Urothelium cell line (cell line): ENCODE data around the gene BRD2.

Experiments
- DNase-seq: peaks from one replicate; pipeline ENCODE4 v3.0.0; 2011; ENCODE audit warnings: low spot score, mixed read lengths
- FAIRE-seq: peaks from 2 replicates; lab custom pipeline; 2011; peaks lifted over from hg19 to GRCh38; lab: Jason Lieb, UNC

BRD2 gene

DNA sequence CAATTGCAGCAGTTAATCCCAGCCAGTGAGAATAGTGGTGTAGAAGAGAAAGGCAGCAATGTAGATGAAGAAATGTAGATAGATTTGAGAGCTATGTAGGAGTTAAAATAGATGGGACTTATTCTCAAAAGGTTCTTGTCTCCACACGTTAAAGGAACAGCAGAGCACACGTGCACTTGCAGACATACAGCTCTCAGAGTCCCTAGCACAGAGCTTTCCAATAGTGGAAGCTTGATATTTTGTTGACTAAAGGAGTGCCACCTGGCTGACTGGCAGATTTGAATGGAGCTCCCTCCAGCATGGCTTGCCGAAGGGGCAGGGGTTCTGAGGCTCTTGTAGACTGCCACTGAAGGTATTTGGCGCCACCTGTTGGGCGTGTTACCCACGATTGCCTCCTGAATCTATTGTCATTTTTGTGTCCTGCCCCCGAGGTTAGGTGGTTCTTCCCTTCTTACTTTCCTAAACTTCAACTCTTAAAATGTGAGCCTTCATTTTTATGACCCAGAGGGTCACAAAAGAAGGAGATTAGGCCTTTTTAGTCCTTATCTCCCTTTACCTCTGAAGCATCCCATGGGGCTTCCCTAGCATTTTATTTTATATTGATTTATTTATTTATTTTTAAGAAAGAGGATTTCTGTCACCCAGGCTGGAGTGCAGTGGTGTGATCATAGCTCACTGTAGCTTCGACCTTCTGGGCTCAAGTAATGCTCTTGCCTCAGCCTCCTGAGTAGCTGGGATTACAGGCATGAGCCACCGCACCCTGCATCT is 16.4 kb downstream of the BRD2 start:
- FAIRE-seq (no peak), DNase-seq (peak; percentile 79)

DNA sequence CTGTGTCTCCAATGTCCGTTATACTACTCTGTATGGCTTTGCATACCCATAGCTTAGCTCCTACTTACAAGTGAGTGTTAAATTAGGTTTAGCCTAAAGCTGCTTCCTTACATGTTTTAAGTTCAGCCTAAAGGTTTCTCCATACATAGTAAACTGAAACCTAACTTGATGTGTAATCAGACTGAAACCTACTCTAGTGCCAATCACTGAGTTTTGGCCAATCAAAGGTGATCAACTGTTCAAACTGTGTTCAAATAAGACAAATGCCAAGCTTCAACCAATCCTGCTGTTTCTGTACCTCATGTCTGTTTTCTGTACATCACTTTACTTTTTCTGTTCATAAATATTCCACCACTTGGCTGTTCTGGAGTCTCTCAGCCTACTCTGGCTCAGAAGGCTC is 21.0 kb downstream of the BRD2 start:
- DNase-seq (no peak), FAIRE-seq (peak; percentile 30)

DNA sequence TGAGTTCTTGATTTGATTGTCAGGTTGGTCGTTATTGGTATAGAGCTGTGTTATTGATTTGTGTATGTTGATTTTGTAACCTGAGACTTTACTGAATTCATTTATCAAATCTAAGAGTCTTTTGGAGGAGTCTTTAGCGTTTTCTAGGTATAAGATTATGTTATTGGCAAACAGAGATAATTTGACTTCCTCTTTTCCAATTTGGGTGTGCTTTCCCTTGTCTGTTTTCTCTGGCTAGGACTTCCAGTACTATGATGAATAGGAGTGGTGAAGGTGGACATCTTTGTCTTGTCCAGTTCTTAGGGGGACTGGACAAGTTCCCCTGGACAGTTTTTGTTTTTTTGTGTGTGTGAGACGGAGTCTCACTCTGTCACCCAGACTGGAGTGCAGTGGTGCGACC is 23.6 kb downstream of the BRD2 start:
- DNase-seq (no peak), FAIRE-seq (no peak)

DNA sequence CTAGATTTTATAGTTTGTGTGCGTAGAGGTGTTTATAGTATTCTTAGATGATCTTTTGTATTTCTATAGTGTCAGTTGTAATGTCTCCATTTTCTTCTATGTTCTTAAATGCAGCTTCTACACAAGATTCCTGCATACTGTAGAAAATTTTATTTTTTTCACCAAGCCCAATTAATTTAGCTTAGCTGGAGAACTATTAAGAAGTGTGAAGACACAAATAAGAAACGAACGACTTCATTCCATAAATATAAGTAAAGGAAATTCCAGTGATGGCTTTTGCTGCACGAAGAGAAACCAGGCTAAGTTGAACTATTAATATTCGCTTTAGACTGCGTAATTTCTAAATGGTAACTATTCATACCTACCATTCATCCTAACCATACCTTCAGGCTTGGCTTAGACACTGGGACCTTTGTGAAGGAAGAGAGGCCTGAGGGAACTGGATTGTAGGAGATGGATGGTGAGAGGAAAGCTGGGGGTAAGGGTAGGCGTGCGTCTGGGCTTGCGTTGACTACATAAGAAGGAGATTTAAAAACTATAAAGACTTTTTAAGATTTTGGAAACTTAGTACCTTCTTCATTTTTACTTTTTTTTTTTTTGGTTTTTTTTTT is 25.1 kb downstream of the BRD2 start:
- no peak for DNase-seq
- no peak for FAIRE-seq

DNA sequence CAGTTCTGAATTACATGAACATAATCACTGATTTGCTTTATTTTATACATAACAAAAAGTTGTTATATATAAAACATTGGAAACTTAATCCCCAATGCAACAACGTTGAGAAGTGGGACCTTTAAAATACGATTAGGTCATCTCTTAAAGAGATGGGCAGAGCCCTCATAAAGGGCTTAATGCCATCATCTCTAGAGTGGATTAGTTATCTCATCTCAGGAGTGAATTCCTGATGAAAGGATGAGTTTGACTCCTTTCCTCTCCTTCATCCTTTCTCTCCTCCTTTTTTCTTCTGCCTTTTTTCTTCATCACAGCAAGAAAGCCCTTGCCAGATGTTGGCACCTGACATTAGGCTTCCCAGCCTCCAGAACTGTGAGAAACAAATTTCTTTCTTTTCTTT is 27.1 kb downstream of the BRD2 start:
- no peak for DNase-seq
- FAIRE-seq = no peak

DNA sequence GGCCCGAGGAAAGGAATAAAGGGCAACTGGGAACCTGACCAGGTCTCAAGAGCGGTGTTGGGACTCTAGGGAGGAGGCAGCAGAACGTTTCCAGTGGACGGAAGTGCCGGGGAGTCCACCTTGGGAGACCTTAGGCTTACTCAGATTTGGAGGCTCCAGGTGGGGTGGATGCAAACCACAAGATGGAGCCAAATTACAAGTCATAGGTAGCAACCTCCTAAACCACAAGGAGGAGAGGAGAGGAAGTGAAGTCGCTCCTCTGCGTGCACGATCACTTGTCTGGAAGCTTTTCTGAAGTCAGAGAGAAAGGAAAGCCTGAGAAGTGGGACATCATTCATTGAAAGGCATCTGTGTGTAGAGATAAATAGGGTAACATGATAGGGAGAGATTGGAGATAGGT is 31.7 kb downstream of the BRD2 start:
- DNase-seq (peak; percentile 41), FAIRE-seq (no peak)

DNA sequence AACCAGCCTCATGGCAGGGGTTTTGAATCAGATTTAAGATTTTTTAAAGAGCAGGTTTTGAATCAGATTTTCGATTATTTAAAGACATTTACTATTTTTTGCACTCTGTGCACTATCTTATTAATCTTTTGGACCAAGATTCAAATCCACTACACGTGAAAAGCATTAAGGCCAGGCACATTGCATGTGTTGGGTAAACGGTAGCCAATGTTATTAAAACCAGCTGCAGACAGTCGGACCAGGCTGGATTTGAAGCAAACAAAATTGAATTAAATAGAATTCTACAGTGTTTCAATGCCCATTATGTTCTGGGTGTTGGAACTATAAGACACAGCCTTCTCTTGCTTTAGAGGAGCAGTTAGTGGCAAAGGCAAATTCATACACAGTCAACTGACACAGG is 33.3 kb downstream of the BRD2 start:
- DNase-seq (no peak), FAIRE-seq (no peak)

DNA sequence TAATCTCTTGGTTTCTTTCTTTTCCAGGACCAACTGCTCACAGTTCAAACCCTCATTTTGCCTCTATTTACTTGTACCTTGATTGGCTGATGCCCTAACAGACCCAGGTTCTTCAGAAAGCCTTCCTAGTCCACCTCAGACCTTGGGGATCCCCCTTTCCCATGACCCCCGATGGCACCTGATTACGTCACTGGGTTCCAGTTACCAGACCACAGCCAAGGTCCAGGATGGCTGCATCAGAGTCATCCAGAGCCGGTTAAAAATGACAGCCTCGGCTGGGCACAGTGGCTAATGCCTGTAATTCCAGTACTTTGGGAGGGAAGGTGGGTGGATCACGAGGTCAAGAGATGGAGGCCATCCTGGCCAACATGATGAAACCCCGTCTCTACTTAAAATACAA is 36.5 kb downstream of the BRD2 start:
- DNase-seq = no peak
- no peak for FAIRE-seq

DNA sequence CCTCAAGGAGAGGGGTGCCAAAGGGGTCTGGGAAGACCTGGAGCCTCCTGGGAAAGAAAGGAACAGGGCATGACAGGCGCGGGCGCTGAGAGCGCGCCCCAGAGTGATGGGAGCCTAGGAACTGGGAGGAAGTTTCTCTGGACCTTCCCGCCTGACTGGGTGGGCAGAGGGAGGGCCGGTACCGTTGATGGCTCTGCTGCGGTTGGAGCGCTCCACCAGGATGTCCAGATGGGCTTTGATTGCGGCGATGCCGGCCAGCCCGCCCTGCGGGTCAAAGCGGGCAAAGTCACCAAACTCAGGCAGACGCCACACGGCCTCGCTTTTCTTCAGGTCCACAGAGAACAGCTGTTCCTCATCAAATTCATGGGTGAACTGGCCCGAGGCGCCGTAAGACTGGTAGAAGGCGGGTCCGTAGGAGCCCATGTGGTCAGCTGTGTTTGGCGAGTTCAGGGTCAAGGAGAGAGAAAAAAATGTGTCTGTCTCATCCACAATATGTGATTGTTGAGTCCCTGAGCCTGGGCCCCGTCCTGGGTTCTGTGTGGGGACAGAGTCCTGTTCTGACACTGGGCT is 39.5 kb downstream of the BRD2 start:
- DNase-seq (no peak), FAIRE-seq (no peak)

DNA sequence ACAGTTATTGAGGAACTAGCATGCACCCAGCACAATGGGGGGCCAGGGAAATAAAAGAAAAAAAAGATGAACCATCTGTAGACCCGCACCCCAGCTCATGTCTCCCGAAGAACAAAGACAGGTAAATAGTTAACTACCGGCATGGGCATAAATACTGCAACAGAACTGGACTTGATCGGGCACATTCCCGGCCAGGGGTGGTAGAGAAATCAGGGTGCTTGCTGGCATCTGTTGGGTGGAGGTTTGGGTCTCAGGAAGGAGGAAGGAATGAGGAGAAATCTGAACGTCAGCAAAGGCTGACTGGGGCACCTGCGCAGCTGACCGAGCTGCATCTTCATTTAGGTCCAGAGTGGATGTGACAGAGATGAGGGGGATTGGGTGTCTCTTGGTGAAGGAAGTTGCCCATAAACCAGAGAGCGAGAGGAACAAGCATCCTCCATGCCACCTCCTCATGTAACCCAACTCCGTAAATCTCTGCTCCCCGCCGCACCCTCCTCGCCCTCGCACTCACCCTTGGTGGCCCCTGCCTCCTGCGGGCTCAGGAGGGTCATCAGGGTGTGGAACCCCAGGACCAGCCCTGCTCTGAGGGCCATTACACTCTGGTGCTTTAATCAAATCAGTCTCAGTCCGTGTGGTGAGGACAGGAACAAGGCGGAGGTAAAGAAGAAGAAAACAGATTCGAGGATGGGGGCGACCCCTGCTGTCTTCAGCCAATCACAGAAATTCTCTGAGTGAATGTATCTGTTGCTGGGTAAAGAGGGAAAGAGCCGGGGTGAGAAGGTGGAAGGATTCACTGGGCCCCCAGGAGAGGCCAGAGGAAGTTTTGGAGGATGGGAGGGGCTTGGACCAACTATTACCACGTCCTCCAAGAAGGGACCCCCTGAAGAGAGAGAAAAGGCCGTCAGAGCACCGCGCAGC is 40.8 kb downstream of the BRD2 start, which contains the start of gene HLA-DOA:
TSS of gene HLA-DOA (minus strand) at position 648 of the 918 bp plus-strand sequence.
- peak; percentile 38 for DNase-seq
- FAIRE-seq = no peak

DNA sequence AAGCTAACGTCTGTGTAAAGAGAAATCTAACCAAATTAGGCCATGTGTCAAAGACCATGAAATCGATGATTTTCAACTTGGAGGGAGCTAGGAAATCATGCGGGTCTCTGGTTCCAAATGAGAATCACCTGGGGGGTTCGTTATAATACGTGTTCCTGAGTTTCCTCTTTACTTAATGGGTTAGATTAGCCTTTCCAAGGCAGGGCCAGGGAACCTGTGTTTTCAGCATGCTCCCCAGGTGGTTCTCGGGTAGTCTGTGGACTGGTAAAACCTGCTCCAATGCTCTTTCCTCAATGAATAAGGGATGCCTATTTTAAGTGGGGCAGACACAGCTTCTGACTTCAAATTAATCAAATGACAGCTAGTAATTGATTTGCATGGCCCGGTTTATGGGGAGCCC is 42.0 kb downstream of the BRD2 start:
- FAIRE-seq (no peak), DNase-seq (no peak)

DNA sequence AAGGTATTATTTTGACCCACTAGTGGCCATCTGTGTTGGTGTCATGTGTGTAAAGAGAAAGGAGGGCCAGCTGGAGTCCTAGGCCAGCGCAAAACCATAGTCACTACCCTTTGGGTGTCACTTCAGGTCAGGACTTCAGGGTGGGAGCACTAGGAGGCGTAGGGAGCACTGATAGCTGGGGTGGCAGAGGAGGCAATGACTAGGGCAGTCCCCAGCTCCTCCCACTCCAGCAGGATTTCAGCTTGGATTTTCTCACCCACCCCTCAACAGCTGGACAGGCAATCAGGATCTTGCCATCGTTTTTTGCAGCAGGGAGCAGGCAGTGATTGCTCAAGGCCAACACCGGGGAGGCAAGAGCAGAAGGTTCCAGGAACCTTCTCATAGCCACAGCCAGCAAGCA is 45.2 kb downstream of the BRD2 start:
- FAIRE-seq (no peak), DNase-seq (no peak)

DNA sequence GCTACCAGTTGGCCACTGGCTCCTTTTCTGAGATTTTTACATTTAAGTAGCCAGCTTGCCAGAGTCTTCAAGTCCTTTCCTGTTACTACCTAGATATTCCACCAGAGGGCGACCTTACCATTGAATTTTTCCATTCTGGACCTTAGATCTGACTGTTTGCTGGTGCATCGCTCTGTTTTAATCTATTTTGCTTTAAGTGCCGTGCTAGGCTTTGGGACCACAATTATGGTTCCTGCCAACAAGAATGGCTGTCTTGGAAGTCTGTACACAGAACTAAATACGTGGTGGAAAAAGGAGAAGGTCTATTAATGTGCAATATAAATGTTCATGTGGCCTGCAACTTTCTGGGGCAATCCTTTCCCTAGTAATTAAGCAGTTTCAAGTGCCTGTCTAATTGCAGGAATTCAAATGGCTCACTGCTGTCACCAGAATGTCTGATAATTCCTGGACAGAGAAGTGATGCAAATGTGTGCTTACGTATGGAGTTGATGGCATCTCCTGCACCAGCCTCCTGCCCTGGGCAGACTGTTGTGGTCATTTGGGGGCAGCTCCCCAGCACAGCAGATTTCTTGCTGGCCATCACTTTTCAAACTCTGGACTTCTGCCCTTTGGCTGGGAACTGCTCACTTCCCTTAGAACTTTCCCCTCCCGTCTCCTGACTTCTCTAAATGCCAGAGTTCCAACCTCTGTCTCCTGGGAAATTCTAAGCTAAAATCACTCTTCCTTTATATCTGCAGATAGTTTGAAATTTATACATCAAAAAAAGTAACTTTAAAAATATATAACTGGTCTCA is 46.6 kb downstream of the BRD2 start:
- DNase-seq = peak; percentile 72
- no peak for FAIRE-seq

DNA sequence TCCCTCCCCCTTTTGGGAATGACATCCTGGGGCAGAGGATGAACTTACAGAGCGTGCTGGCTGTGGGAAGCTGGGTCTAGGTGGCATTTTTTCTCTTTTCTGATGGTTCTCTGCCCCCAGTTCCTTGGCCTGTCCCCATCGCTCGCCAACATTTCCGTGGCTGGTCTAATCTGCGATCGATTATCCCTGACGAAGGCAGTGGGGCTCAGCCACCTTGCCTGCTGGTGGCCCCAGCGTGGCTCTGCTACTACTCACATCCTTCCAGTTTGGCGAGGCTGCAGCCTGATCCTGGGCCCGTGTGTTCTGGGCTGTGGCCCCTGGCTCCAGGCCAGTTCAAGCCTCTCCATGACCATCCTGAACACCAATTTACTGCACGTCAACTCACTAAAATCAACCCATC is 47.4 kb downstream of the BRD2 start:
- DNase-seq (no peak), FAIRE-seq (no peak)

DNA sequence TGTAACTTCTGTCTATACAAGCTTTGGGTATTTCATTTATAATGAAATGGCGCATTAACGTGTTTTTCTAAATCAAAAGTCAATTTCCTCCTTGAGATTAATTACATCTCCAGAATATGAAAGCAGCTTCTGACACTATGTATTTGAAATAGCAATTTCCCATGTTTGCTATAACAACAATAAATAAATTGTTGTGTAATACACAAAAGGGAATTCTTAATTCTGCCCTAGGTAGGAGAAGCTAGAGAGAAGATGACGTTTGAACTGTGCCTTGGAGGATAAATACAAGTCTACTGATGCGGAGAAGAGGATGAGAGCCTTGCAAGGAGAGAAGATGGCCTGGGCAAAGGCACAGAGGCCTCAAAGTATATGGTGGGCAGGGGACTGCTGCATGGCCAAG is 48.6 kb downstream of the BRD2 start:
- DNase-seq (no peak), FAIRE-seq (no peak)

DNA sequence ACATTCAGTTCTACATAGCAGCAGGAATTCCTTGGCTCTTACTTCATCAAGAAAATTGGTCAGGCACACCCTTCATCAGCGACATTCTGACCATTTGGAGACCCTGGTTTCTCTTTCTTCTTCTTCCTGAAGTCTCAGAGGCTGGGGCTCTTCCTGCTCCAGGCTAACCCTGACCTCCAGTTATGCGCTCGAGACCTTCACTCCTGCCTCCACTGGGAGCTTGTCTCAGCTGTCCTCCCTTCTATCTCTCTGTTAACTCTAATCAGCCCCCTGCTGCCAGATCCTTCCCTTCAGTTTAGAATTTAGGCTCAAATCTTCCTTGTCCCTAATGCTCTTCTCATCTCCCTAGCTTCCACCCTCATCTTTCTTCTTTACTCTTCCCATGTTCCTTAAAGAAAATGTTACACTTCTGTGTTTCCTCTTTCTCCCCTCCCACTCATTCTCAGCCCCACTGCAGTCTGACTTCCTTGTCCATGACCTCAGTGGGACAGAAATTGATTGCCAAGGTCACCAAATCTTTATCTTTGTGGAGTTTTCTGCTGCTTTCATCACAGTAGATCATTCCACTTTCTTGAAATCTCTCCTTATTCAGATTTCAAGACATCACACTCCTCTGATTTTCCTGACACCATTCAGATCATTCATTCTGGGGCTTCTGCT is 49.4 kb downstream of the BRD2 start:
- no peak for DNase-seq
- no peak for FAIRE-seq

DNA sequence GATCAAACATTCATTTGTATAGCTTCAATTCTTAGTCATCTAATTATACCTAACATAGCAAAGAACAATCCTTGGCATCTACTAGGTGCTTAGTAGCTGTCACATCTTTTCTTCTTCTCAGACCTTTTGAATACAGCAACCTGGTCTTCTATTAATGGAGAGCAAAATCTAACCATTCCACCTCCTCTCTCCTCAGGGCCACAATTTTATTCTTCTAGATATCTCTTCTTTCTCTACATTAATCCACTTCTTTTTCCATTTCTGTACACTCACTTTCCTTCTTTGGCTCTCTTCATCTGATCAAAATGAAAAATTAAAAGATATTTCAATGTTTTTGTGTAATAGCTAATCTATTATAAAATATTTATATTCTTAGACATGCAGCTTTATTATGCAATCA is 50.0 kb downstream of the BRD2 start:
- DNase-seq (no peak), FAIRE-seq (no peak)

DNA sequence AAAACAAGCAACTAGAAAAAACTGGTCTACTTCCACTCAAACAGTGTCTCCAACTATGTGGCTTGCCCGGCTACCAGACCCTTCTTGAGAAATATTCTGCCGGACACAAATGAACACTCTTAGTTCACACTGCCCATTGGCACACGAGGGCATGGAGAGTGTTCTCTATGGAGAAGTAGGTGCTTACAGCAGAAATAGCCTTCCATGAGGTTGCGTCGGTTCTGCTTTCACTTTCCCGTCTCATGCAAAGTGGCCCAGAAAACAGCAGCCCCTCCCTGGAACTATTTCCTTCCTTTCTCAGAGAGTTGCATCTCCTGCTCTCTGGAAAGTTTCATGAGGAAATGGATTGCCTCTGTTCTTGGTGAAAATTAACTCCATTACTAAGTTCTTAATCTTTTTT is 50.5 kb downstream of the BRD2 start:
- FAIRE-seq = no peak

DNA sequence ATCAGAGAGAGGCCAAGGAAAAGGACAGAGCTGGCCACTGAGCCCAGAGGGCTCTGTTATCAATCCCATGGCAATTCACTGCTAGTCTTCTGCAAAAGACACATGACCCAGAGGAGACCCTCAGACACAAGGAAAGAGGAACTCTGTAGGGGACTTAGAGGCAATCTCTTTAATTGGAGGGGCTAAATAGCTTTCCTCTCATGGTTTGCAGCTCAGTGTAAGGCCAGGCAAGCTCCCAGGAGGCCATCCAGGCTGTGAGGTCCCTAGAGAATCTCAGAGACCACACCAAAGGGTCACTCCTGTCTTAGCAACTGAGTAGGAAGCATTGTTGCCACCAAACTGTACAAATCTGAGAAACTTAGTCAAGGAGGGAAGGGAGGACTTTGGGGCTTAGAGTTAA is 51.0 kb downstream of the BRD2 start:
- no peak for FAIRE-seq
- DNase-seq = no peak

More for the DNA sequence above, 50.5 kb downstream of the BRD2 start:
- peak; percentile 39 for DNase-seq

DNA sequence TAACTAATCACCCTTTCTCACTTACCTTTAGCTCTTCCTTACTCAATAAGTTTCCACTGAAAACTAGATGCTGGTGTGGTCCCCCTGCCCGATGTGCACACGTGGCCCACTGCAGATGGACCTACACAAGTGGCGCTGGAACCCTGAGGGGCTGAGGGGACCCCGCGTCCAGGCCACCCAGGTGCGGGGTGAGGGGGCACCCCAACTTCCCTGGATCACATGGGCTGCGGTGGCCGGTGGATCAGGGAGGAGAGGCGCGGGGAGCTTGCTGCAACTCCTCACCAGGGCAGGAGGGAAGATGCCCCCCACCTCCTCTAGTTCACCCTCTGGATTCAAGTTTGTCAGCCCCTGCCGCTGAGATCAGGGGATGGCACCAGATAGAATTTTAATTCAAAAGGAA is 53.5 kb downstream of the BRD2 start:
- FAIRE-seq (no peak), DNase-seq (no peak)
